ENCODE data around the gene CDYL2.

- TF ChIP-seq CREB1 (CRISPR knock-in tag; IDR thresholded peaks at IDR 0.05) (no peak), USF1 (CRISPR knock-in tag; IDR thresholded peaks at IDR 0.05) (no peak), FOXP1 (CRISPR knock-in tag; IDR thresholded peaks at IDR 0.05; ENCODE audit: borderline replicate concordance) (no peak), CTCF (IDR thresholded peaks at IDR 0.05) (no peak), PRRX2 (CRISPR knock-in tag; IDR thresholded peaks at IDR 0.05) (no peak), ZNF138 (CRISPR knock-in tag; conservative IDR thresholded peaks at IDR 0.05) (no peak), ZNF219 (CRISPR knock-in tag; IDR thresholded peaks at IDR 0.05; ENCODE audit: borderline replicate concordance) (no peak), FOXK1 (CRISPR knock-in tag; IDR thresholded peaks at IDR 0.05) (no peak), NFE2L1 (CRISPR knock-in tag; IDR thresholded peaks at IDR 0.05) (no peak), NFYB (CRISPR knock-in tag; conservative IDR thresholded peaks at IDR 0.05; ENCODE audit: low read depth) (no peak), TCF7 (CRISPR knock-in tag; IDR thresholded peaks at IDR 0.05; ENCODE audit: low read depth) (no peak), ATF3 (CRISPR knock-in tag; conservative IDR thresholded peaks at IDR 0.05) (no peak)
Measured at GRCh38 chr16:80718480-80719220, 85.7 kb downstream of the CDYL2 start.
